Psoas muscle (tissue), 8 donors: Measurements from ENCODE around the gene COL15A1. TPM values are rescaled to one million over a fixed set of nuclear protein-coding genes. Genes with fewer than 3 reads are reported as not detected.

Experiments
- ATAC-seq, 4 donors: fragments of 200-7000 bp; cut with Tn5 transposase; one replicate each; pipeline ENCODE4 v1.9.1; 2020; ENCODE audit warnings: moderate library complexity in 3 of 4, mild to moderate bottlenecking in 2 of 4
- DNase-seq, 2 donors: peaks; one replicate each; pipeline ENCODE4 v3.0.0-alpha.2; 2020
- H3K27ac ChIP-seq: fragments of 200-600 bp; one replicate; pipeline ENCODE4 v1.8.0; 2022
- H3K27me3 ChIP-seq, 3 donors: fragments of 200-600 bp in 1 of 3; one replicate each; pipeline versions ENCODE4 v1.6.1 to v1.8.0; 2013 to 2022; ENCODE audit warnings: low read length in 2 of 3, mild to moderate bottlenecking in 2 of 3, moderate library complexity in 1 of 3; ENCODE audit not compliant: insufficient read depth in 3 of 3
- H3K36me3 ChIP-seq, 2 donors: fragments of 200-600 bp in 1 of 2; one replicate each; pipeline versions ENCODE4 v1.6.1 to v1.8.0; 2013 to 2022; ENCODE audit warnings: low read depth in 1 of 2, mild to moderate bottlenecking in 1 of 2, moderate library complexity in 1 of 2; ENCODE audit not compliant: insufficient read depth in 1 of 2
- H3K4me1 ChIP-seq: fragments of 200-600 bp; one replicate; pipeline ENCODE4 v1.8.0; 2022
- H3K4me3 ChIP-seq: fragments of 200-600 bp; one replicate; pipeline ENCODE4 v1.8.0; 2022; ENCODE audit warnings: mild to moderate bottlenecking
- H3K9me3 ChIP-seq: fragments of 200-600 bp; one replicate; pipeline ENCODE4 v1.8.0; 2022
- CTCF ChIP-seq: fragments of 200-600 bp; IDR thresholded peaks from one replicate; pipeline ENCODE4 v1.8.0; 2022; ENCODE audit warnings: antibody characterized with exemption
- whole genome bisulfite sequencing, 3 donors: extraction: QIAGEN DNeasy Blood & Tissue Kit; methylation state at CpG; one replicate each; pipeline versions ENCODE4 v1.1.6 to v1.1.7; 2013; 5-methylcytosine and 5-hydroxymethylcytosine counted together
- intact Hi-C, 2 donors: fragments of 100-400 bp; cut with DNase I; formaldehyde crosslinking; loops; one replicate each; pipeline versions ENCODE4 v1.11.0 to v1.14.2; 2022
- polyA plus RNA-seq, 3 donors: library from polyadenylated mRNA; stranded (reverse); fragments of 200-250 nt; gene quantifications; one replicate each; pipeline ENCODE4 v1.2.3, GENCODE V29; 2013
- total RNA-seq, 4 donors: library from RNA; stranded (reverse); fragmentation: NEBNext Ultra II Directional in 2 of 4; extraction: Animal tissue kit (Norgen Biotek cat#: 25700) in 2 of 4; gene quantifications; one replicate each; pipeline versions ENCODE4 v1.2.1 to v1.2.4, GENCODE V29; 2021 to 2023
- donor health status: healthy with polysubstance abuse.
- donor health status: DM: no; HTN: no; CAD: no; lungs with moderate emphysema.
- donor health status: Bipolar disorder and iron deficiency.
- donor health status: healthy.
- donor health status: DM: yes; HTN: yes; CAD: no.
- donor health status: DM: no; HTN: no; CAD: no.
- donor health status: DM: no; HTN: no; CAD: no.
- donor health status: DM: yes; HTN: yes; CAD: no.

Gene COL15A1
- total and polyA plus RNA-seq, 7 donors: 2.9 to 34.7 (median 7.5) TPM

DNA sequence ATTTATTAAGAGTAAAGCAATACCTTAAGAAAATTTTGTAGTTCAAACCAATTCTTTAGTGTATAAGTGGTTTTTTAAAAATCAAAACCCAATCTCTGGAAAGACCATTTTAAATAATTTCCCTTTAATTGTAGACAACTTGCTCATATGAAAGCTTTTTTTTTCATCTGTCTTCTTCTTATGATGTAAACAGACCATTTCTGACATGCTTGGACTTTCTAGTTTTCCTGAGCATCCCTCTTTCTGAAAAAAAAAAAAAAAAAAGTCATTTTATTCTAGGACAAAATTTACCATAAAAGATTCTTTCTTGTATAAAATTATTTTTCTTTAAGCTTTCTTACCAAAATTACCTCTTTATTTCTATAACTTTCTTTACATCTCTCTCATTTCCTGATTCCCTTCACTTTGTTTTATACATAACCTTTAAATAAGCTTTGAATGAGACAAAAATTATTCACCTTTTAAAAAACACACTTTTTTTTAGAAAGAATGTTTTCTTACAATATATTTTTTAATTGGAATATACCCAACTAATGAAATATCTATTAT is 67.5 kb downstream of the COL15A1 start:
- H3K27me3 ChIP-seq: no peaks in the 10 kb centered on the region
- intact Hi-C loops: no loop called here

DNA sequence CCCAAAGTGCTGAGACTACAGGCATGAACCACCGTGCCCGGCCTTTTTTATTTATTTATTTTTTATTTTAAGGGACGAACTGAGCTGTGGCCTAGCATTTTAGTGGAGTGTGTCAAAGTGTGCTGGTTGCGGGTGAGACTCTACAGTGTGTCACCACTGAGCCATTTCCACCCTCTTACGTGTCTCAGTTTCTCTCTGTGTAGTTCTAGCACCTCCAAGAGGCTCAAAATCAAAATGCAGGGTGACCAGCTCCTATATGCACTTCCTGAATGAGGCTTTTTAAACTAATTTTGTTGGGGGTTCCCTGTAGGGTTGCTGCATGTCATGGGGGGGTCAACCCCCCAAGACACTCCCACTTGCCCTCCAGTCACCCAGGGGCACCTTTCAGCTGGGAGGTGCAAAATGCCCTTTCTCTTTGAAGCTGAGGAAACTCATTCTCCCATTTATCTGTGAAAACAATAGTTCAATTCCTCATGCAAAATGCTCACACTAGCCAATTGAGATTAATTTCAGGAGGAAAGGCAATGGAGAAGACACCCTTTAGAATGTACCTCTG is 69.3 kb downstream of the COL15A1 start:
- no peak overlapping the region for H3K27ac ChIP-seq
- peak; percentile 18 for TF ChIP-seq CTCF
- DNase-seq: no peak
- H3K9me3 ChIP-seq: no peaks in the 10 kb centered on the region
- H3K4me1 ChIP-seq: no peaks in the 10 kb centered on the region
- peak in 1 of 4 donors; percentile 22 for ATAC-seq
- H3K36me3 ChIP-seq: no peaks in the 10 kb centered on the region
- H3K4me3 ChIP-seq: no peak overlapping the region
- H3K27me3 ChIP-seq: no peaks in the 10 kb centered on the region
- intact Hi-C loops: no loop called here
- WGBS, 3 donors: 78 to 89% (median 79%) methylated on average over 5 of the region's 5 CpGs

More for the DNA sequence above, 67.5 kb downstream of the COL15A1 start:
- TF ChIP-seq CTCF: no peak
- Histone ChIP-seq H3K4me3 (no peak overlapping the region), H3K27ac (no peak overlapping the region), H3K9me3 (no peaks in the 10 kb centered on the region), H3K4me1 (no peaks in the 10 kb centered on the region), H3K36me3 (no peaks in the 10 kb centered on the region)
- DNase-seq (no peak), ATAC-seq (no peak)

- H3K4me3 ChIP-seq: no peak overlapping the region
- intact Hi-C loops: no loop called here
- H3K27me3 ChIP-seq: no peaks in the 10 kb centered on the region
- no peak for DNase-seq
- H3K27ac ChIP-seq: no peak overlapping the region
- H3K9me3 ChIP-seq: no peaks in the 10 kb centered on the region
- WGBS, 3 donors: 78 to 87% (median 82%) methylated on average over 4 of the region's 4 CpGs
- ATAC-seq: no peak
- no peaks in the 10 kb centered on the region for H3K36me3 ChIP-seq
- no peak for TF ChIP-seq CTCF
- no peaks in the 10 kb centered on the region for H3K4me1 ChIP-seq
Measured at GRCh38 chr9:99013550-99013949, 69.8 kb downstream of the COL15A1 start.

- H3K27ac ChIP-seq: no peak overlapping the region
- intact Hi-C loops: no loop called here
- peaks cover 0 to 1% of the 10 kb centered on the region in 2 donors for H3K36me3 ChIP-seq
- H3K4me1 ChIP-seq: no peaks in the 10 kb centered on the region
- 58 to 81% (median 63%) methylated on average over 3 of the region's 3 CpGs for WGBS, 3 donors
- H3K27me3 ChIP-seq: no peaks in the 10 kb centered on the region
- ATAC-seq: no peak
- DNase-seq: no peak
- no peak overlapping the region for H3K4me3 ChIP-seq
- TF ChIP-seq CTCF: no peak
- H3K9me3 ChIP-seq: no peaks in the 10 kb centered on the region
Measured at GRCh38 chr9:99015448-99015847, 71.7 kb downstream of the COL15A1 start.

DNA sequence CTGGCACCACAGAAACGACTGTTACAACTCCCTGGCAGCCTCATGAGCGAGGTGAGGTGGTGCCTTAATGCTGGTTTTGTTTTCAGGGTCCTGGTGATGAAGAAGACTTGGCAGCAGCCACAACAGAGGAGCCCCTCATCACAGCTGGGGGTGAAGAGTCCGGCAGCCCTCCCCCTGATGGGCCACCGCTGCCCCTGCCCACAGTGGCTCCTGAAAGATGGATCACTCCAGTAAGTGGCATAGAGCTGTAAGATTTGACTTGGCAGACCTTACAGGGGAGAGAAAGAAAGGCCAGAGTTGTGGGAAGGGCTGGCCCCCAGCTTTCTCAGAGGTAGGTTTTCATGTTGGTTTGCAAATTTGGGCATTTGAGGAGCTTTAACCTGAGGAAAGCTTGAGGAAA is 72.2 kb downstream of the COL15A1 start:
- H3K4me3 ChIP-seq: no peak overlapping the region
- no peak overlapping the region for H3K27ac ChIP-seq
- ATAC-seq: no peak
- intact Hi-C loops: no loop called here
- no peak for TF ChIP-seq CTCF
- H3K27me3 ChIP-seq: no peaks in the 10 kb centered on the region
- H3K4me1 ChIP-seq: no peaks in the 10 kb centered on the region
- no peaks in the 10 kb centered on the region for H3K9me3 ChIP-seq
- H3K36me3 ChIP-seq: peaks cover 0 to 4% of the 10 kb centered on the region in 2 donors
- WGBS, 3 donors: 73 to 79% (median 78%) methylated on average over 4 of the region's 4 CpGs
- no peak for DNase-seq
